ENCODE data around the gene PSMC1.

The PSMC1 gene

GRCh38 chr14:90302529-90303303, 46.4 kb downstream of the PSMC1 start:
- DNase-seq, result no peak

DNA sequence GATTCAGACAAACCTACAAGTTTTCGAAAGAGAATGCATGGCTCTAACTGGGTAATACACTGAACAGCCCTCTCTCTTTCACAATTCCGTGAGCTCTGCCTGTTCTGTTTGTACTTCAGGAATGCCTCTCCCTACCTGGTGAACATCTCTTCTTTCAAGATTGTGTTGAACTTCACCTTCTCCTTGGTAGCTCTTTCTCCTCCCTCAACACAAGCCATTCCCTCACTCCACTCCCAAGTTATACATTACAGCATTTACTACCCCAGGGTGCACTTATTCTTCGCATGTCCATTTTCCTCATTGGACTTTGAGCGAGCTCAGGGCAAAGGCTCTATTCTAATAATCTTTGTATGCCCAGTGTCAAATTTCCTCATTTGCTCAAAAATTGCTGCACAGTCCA, 47.1 kb downstream of the PSMC1 start:
- no peak for DNase-seq

- no peak for DNase-seq
These were observed 48.1 kb downstream of the PSMC1 start for GRCh38 chr14:90304502-90304901.

GRCh38 chr14:90305176-90305601, 48.8 kb downstream of the PSMC1 start:
- DNase-seq, result no peak

DNA sequence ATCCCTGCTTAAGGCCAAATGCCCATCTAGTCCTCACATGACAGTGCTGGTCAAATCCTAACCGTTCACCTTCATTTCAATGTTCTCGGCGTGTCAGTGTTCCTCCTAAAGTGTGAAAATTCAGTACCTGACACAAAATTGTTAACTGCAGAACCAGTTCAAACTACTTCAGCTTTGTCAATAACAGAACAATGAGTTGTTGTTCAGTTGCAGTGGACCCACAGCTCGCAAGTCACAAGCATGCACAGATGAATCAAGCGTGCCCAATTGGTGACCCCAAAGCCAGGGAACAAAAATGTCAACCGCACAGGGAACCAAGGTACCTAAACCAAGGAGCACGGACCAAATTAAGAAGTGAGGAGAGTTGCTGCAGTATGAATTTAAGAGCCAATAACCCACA, 52.2 kb downstream of the PSMC1 start:
- DNase-seq, result no peak

- no peak for DNase-seq
These were observed 60.9 kb downstream of the PSMC1 start for GRCh38 chr14:90317286-90317685.

GRCh38 chr14:90318016-90318415, 61.7 kb downstream of the PSMC1 start:
- no peak for DNase-seq

DNA sequence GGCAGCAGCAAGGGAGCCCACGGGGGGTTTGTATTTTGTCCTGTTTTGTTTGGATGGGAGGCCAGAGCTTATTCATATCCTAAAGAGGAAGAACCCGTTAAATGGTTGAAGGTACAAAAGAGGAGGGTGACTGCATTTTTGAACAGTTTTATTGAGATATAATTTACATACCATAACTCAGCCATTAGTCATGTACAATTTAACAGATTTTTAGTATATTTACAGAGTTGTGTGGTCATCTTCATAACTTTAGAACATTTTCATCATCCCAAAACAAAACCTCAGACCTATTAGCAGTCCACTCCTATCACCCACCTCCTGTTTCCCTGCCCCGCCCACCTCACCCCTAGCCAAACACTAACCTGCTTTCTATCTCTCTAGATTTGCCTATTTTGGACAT, 62.8 kb downstream of the PSMC1 start:
- DNase-seq, result no peak

GRCh38 chr14:90319634-90320541, 63.5 kb downstream of the PSMC1 start:
- DNase-seq, result no peak

GRCh38 chr14:90321891-90322290, 65.5 kb downstream of the PSMC1 start:
- DNase-seq, result no peak

Measured in cortex of kidney (tissue), 1 donor.